Stimulated activated effector memory CD8-positive, alpha-beta T cell treated with anti-CD3 and anti-CD28 coated beads, Interleukin-12 subunit alpha, Interleukin-12 subunit beta, amount 100 ng/mL, for 72 hours (primary cell): Measurements from ENCODE around the gene MAP6.

Experiments used
- ATAC-seq: fragments of 150-1000 bp; cut with Tn5 transposase; 2 replicates; pipeline ENCODE4 v1.10.0; 2021
- DNase-seq, 2 donors: peaks; one replicate each; pipeline ENCODE4 v3.0.0; 2021 to 2022; ENCODE audit warnings: low spot score in 2 of 2
- H3K27ac Mint-ChIP-seq: one replicate; pipeline ENCODE4 v1.8.0; 2022; ENCODE audit warnings: mild to moderate bottlenecking, mixed read lengths
- H3K36me3 Mint-ChIP-seq: one replicate; pipeline ENCODE4 v1.8.0; 2022; ENCODE audit warnings: mild to moderate bottlenecking, mixed read lengths
- H3K4me1 Mint-ChIP-seq: one replicate; pipeline ENCODE4 v1.8.0; 2022; ENCODE audit warnings: mixed read lengths
- H3K4me3 Mint-ChIP-seq: one replicate; pipeline ENCODE4 v1.8.0; 2022; ENCODE audit warnings: mild to moderate bottlenecking, mixed read lengths
- H3K9me3 Mint-ChIP-seq: one replicate; pipeline ENCODE4 v1.8.0; 2022; ENCODE audit warnings: mixed read lengths

The MAP6 gene

GRCh38 chr11:75549370-75549958 is 119.4 kb downstream of the MAP6 start:
- no peaks in the 10 kb centered on the region for H3K9me3 Mint-ChIP-seq
- ATAC-seq (peak; percentile 59), DNase-seq (no peak)
- peaks cover 5% of the 10 kb centered on the region for H3K36me3 Mint-ChIP-seq
- no peak overlapping the region for H3K4me3 Mint-ChIP-seq
- no peak overlapping the region for H3K27ac Mint-ChIP-seq
- peaks cover 7% of the 10 kb centered on the region for H3K4me1 Mint-ChIP-seq

DNA sequence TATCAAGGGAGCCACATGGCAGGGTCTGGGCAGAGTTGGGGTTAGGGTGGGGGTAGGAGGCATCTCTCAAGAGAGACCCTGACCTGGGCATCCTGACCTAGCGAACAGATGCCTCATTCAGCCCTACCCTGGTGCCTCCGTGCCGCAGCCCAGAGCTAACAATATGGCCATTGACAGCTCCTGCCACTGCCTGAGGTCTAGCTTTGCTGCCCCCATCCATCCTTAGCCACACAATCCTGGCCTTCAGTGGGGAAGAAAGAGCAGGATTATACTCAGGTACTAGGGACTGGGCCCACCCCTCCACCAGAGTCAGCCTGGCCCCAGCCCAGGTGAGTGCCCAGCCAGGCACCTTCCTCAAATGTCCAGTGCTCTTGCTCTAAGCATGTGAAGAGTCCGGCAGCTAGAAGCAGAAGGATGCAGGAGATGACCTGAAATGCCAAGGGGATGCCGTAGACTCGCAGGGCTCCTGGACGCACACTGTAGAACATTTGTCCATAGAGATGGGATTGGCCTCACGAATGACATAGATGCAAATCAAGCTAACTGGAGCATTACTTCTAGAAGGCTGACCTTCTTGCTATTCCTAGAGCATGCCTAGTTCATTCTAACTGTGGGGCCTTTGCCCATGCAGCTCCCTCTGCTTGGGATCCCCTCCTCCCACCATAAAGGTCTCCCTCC is 120.1 kb downstream of the MAP6 start:
- Mint-ChIP-seq H3K4me1 (peaks cover 7% of the 10 kb centered on the region), H3K27ac (no peak overlapping the region), H3K36me3 (peaks cover 5% of the 10 kb centered on the region), H3K4me3 (no peak overlapping the region), H3K9me3 (no peaks in the 10 kb centered on the region)
- DNase-seq: no peak
- ATAC-seq: no peak

GRCh38 chr11:75547617-75548058 is 121.2 kb downstream of the MAP6 start:
- peak in 1 of 2 donors; percentile 40 for DNase-seq
- peak; percentile 72 for ATAC-seq
- Mint-ChIP-seq H3K9me3 (no peaks in the 10 kb centered on the region), H3K4me3 (no peak overlapping the region), H3K36me3 (peaks cover 5% of the 10 kb centered on the region), H3K4me1 (peaks cover 7% of the 10 kb centered on the region), H3K27ac (peak overlapping the region; percentile 82)

- Mint-ChIP-seq H3K36me3 (peaks cover 5% of the 10 kb centered on the region), H3K4me3 (no peak overlapping the region), H3K9me3 (no peaks in the 10 kb centered on the region), H3K4me1 (peaks cover 7% of the 10 kb centered on the region), H3K27ac (peak overlapping the region; percentile 82)
- ATAC-seq (no peak), DNase-seq (no peak)
These were observed 121.7 kb downstream of the MAP6 start for GRCh38 chr11:75547177-75547576.

GRCh38 chr11:75543806-75544205 is 125.0 kb downstream of the MAP6 start:
- Mint-ChIP-seq H3K4me3 (no peak overlapping the region), H3K9me3 (no peaks in the 10 kb centered on the region), H3K4me1 (peaks cover 7% of the 10 kb centered on the region), H3K27ac (no peak overlapping the region), H3K36me3 (peaks cover 5% of the 10 kb centered on the region)
- ATAC-seq (peak; percentile 38), DNase-seq (no peak)

- no peaks in the 10 kb centered on the region for H3K36me3 Mint-ChIP-seq
- DNase-seq: no peak
- H3K4me1 Mint-ChIP-seq: peaks cover 17% of the 10 kb centered on the region
- ATAC-seq: no peak
- H3K27ac Mint-ChIP-seq: peak overlapping the region; percentile 67
- no peak overlapping the region for H3K4me3 Mint-ChIP-seq
- H3K9me3 Mint-ChIP-seq: no peaks in the 10 kb centered on the region
These were observed 126.8 kb downstream of the MAP6 start for GRCh38 chr11:75542088-75542438.

GRCh38 chr11:75541193-75542087 is 127.4 kb downstream of the MAP6 start:
- Mint-ChIP-seq H3K27ac (peak overlapping the region; percentile 67), H3K4me1 (peaks cover 24% of the 10 kb centered on the region), H3K4me3 (no peak overlapping the region), H3K9me3 (no peaks in the 10 kb centered on the region), H3K36me3 (no peaks in the 10 kb centered on the region)
- ATAC-seq (no peak), DNase-seq (no peak)

DNA sequence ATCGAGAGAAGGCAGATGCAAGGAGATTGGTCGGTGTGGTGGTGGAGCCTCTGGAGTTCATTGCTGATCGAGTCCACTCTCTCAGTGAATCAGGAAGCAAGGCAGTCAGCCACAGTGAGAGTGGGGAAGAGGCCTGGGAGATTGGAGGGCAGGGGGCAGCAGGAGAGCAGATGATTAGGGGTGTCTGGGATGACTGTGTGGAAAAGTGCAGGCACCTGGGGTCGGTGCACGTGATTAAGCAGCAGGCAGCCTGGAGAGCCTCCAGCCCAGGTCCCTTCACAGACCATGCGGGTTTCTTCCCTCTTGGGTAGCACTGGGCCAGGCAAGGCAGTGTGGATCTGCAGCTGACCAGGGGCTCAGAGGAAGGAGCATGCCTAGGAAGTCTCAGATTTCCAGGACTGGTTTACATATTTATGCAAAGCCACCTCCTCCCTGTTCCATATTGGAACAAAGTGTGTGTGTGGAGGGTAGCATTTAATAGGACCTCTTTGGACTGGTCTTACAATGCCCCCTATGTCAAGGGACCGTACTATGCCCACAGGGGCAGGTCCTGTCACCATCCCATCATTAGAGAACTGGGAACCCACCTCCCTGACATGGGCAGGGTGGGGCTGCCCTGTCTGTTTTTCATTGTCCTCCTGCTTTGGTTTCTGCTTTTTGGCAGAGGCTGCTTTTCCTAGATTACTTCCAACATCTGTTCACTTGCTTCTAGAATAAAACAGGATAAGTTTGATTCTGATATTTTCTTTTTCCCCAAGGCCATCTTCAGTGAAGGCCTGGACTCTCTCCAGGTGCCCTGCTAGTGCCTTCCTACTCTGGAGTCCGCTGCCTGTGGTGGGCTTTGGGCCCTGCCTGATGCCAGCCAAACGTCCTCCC is 129.1 kb downstream of the MAP6 start:
- H3K27ac Mint-ChIP-seq: no peak overlapping the region
- no peak for ATAC-seq

GRCh38 chr11:75538150-75538942 is 130.5 kb downstream of the MAP6 start:
- Mint-ChIP-seq H3K27ac (peak overlapping the region; percentile 70), H3K36me3 (no peaks in the 10 kb centered on the region), H3K4me1 (peaks cover 45% of the 10 kb centered on the region), H3K9me3 (no peaks in the 10 kb centered on the region), H3K4me3 (peak overlapping the region; percentile 35)
- ATAC-seq: no peak
- no peak for DNase-seq

More for the DNA sequence above, 129.1 kb downstream of the MAP6 start:
- Mint-ChIP-seq H3K36me3 (no peaks in the 10 kb centered on the region), H3K4me3 (no peak overlapping the region), H3K9me3 (no peaks in the 10 kb centered on the region), H3K4me1 (peaks cover 41% of the 10 kb centered on the region)
- DNase-seq: no peak

- no peak for ATAC-seq
- Mint-ChIP-seq H3K36me3 (no peaks in the 10 kb centered on the region), H3K4me1 (peaks cover 45% of the 10 kb centered on the region), H3K4me3 (peak overlapping the region; percentile 35), H3K9me3 (no peaks in the 10 kb centered on the region), H3K27ac (peak overlapping the region; percentile 70)
- no peak for DNase-seq
These were observed 131.1 kb downstream of the MAP6 start for GRCh38 chr11:75537740-75538139.
